Trophoblast cell (in vitro differentiated cells and primary cell): ENCODE results near the gene EXD3.

Source experiments
- DNase-seq, 2 donors: peaks; one replicate each; pipeline ENCODE4 v3.0.0-alpha.2; 2016
- H2AFZ ChIP-seq: 2 replicates; pipeline ENCODE4 v1.6.1; 2013; ENCODE audit warnings: low read length, moderate library complexity, mild to moderate bottlenecking; ENCODE audit not compliant: insufficient read depth, poor library complexity
- H2AK5ac ChIP-seq: 2 replicates; pipeline ENCODE4 v1.6.1; 2013; ENCODE audit warnings: mild to moderate bottlenecking, low read length
- H2BK120ac ChIP-seq: 2 replicates; pipeline ENCODE4 v1.6.1; 2013; ENCODE audit warnings: low read length, mild to moderate bottlenecking, moderate library complexity; ENCODE audit not compliant: insufficient read depth, poor library complexity
- H2BK12ac ChIP-seq: 2 replicates; pipeline ENCODE4 v1.6.1; 2013; ENCODE audit warnings: mild to moderate bottlenecking, low read length, moderate library complexity
- H2BK5ac ChIP-seq: 2 replicates; pipeline ENCODE4 v1.6.1; 2013; ENCODE audit warnings: low read length, low read depth, moderate library complexity, mild to moderate bottlenecking; ENCODE audit not compliant: poor library complexity
- H3K14ac ChIP-seq: 2 replicates; pipeline ENCODE4 v1.6.1; 2013; ENCODE audit warnings: mild to moderate bottlenecking, low read length
- H3K18ac ChIP-seq: 2 replicates; pipeline ENCODE4 v1.6.1; 2013; ENCODE audit warnings: mild to moderate bottlenecking, low read length
- H3K23ac ChIP-seq: 2 replicates; pipeline ENCODE4 v1.6.1; 2013; ENCODE audit warnings: low read length
- H3K27ac ChIP-seq: 2 replicates; pipeline ENCODE4 v1.5.1; 2013; ENCODE audit warnings: low read depth, mild to moderate bottlenecking, inconsistent platforms, low read length, moderate library complexity
- H3K27me3 ChIP-seq: 2 replicates; pipeline ENCODE4 v1.6.1; 2013; ENCODE audit warnings: inconsistent platforms, mild to moderate bottlenecking, low read length, moderate library complexity; ENCODE audit not compliant: insufficient read depth
- H3K36me3 ChIP-seq, 2 experiments: 1 replicate in 1 of 2; 2 replicates in 1 of 2; pipeline ENCODE4 v1.6.1; 2013; ENCODE audit warnings: low read length in 2 of 2, mild to moderate bottlenecking in 2 of 2, moderate library complexity in 1 of 2; ENCODE audit not compliant: insufficient read depth in 2 of 2, control insufficient read depth in 1 of 2
- H3K4ac ChIP-seq: 2 replicates; pipeline ENCODE4 v1.6.1; 2013; ENCODE audit warnings: low read depth, mild to moderate bottlenecking, low read length, moderate library complexity
- H3K4me1 ChIP-seq, 2 experiments: 1 replicate in 1 of 2; 2 replicates in 1 of 2; pipeline ENCODE4 v1.6.1; 2013; ENCODE audit warnings: low read length in 2 of 2, mild to moderate bottlenecking in 2 of 2, moderate library complexity in 1 of 2; ENCODE audit not compliant: insufficient read depth in 2 of 2, control insufficient read depth in 1 of 2
- H3K4me2 ChIP-seq: 2 replicates; pipeline ENCODE4 v1.6.1; 2013; ENCODE audit warnings: inconsistent platforms, mild to moderate bottlenecking, low read length, moderate library complexity
- H3K4me3 ChIP-seq: 2 replicates; pipeline ENCODE4 v1.5.1; 2013; ENCODE audit warnings: mild to moderate bottlenecking, low read depth, low read length, inconsistent platforms
- H3K79me1 ChIP-seq: one replicate; pipeline ENCODE4 v1.6.1; 2013; ENCODE audit warnings: low read length
- H3K79me2 ChIP-seq: 2 replicates; pipeline ENCODE4 v1.6.1; 2013; ENCODE audit warnings: low read length, mild to moderate bottlenecking; ENCODE audit not compliant: control insufficient read depth, insufficient read depth, poor library complexity
- H3K9ac ChIP-seq: 2 replicates; pipeline ENCODE4 v1.6.1; 2013; ENCODE audit warnings: mild to moderate bottlenecking, low read length
- H3K9me3 ChIP-seq: 2 replicates; pipeline ENCODE4 v1.6.1; 2013; ENCODE audit warnings: low read depth, mild to moderate bottlenecking, control low read depth, inconsistent platforms, low read length; ENCODE audit not compliant: insufficient read depth
- H4K12ac ChIP-seq: 2 replicates; pipeline ENCODE4 v1.6.1; 2013; ENCODE audit warnings: low read depth, mild to moderate bottlenecking, low read length, moderate library complexity
- H4K8ac ChIP-seq: 2 replicates; pipeline ENCODE4 v1.6.1; 2013; ENCODE audit warnings: low read depth, mild to moderate bottlenecking, low read length, moderate library complexity
- H4K91ac ChIP-seq: one replicate; pipeline ENCODE4 v1.6.1; 2013; ENCODE audit warnings: low read depth, mild to moderate bottlenecking, low read length, moderate library complexity
- WGBS: extraction: QIAGEN DNeasy Blood & Tissue Kit; methylation state at CpG from one replicate; pipeline ENCODE4 v1.1.7; 2013; ENCODE audit warnings: missing lambda C conversion rate; ENCODE audit not compliant: insufficient read length, insufficient coverage; ENCODE audit errors: extremely low coverage; 5-methylcytosine and 5-hydroxymethylcytosine counted together

EXD3 gene

GRCh38 chr9:137279741-137280473 lies 143.1 kb downstream of the EXD3 start:
- H2AFZ ChIP-seq, result no peak overlapping the region
- H4K91ac ChIP-seq, result no peak overlapping the region
- no peak for DNase-seq
- H3K4ac ChIP-seq, result no peak overlapping the region
- no peaks in the 10 kb centered on the region for H3K27me3 ChIP-seq
- no peak overlapping the region for H2BK12ac ChIP-seq
- no peak overlapping the region for H3K18ac ChIP-seq
- no peak overlapping the region for H3K23ac ChIP-seq
- no peak overlapping the region for H3K9ac ChIP-seq
- H3K4me1 ChIP-seq, result peaks cover 27 to 29% of the 10 kb centered on the region in 2 experiments
- H3K79me2 ChIP-seq, result peaks cover 5% of the 10 kb centered on the region
- no peak overlapping the region for H2BK120ac ChIP-seq
- no CpG with 5 or more reads among the region's 41 CpGs for WGBS
- no peak overlapping the region for H2AK5ac ChIP-seq
- H3K4me3 ChIP-seq, result no peak overlapping the region
- H3K14ac ChIP-seq, result no peak overlapping the region
- H3K4me2 ChIP-seq, result peak overlapping the region; percentile 83
- H4K8ac ChIP-seq, result no peak overlapping the region
- peaks cover 17% of the 10 kb centered on the region for H3K9me3 ChIP-seq
- H4K12ac ChIP-seq, result no peak overlapping the region
- no peak overlapping the region for H3K27ac ChIP-seq
- H3K36me3 ChIP-seq, result peaks cover 15 to 16% of the 10 kb centered on the region in 2 experiments
- peaks cover 17% of the 10 kb centered on the region for H3K79me1 ChIP-seq
- H2BK5ac ChIP-seq, result no peak overlapping the region

GRCh38 chr9:137278721-137279711 lies 143.9 kb downstream of the EXD3 start:
- Histone ChIP-seq H3K18ac (peak overlapping the region; percentile 62), H4K12ac (no peak overlapping the region), H3K9me3 (peaks cover 17% of the 10 kb centered on the region), H2AFZ (peak overlapping the region; percentile 40), H2BK5ac (no peak overlapping the region), H3K79me1 (peaks cover 17% of the 10 kb centered on the region), H3K4me2 (peak overlapping the region; percentile 60), H3K27ac (no peak overlapping the region), H3K4me3 (peak overlapping the region; percentile 53), H2BK120ac (no peak overlapping the region), H3K36me3 (peaks cover 17 to 22% of the 10 kb centered on the region in 2 experiments), H3K23ac (no peak overlapping the region), H3K27me3 (no peaks in the 10 kb centered on the region), H4K8ac (peak overlapping the region; percentile 36), H3K9ac (no peak overlapping the region), H3K14ac (peak overlapping the region; percentile 40), H2AK5ac (no peak overlapping the region), H3K79me2 (peaks cover 5% of the 10 kb centered on the region), H3K4ac (no peak overlapping the region), H3K4me1 (peaks cover 27 to 29% of the 10 kb centered on the region in 2 experiments), H2BK12ac (no peak overlapping the region), H4K91ac (peak overlapping the region; percentile 37)
- DNase-seq, result no peak
- no CpG with 5 or more reads among the region's 139 CpGs for WGBS

GRCh38 chr9:137278061-137278701 lies 144.8 kb downstream of the EXD3 start:
- Histone ChIP-seq H2BK12ac (peak overlapping the region; percentile 21), H4K8ac (peak overlapping the region; percentile 73), H2AFZ (peak overlapping the region; percentile 68), H3K4ac (peak overlapping the region; percentile 53), H3K27me3 (no peaks in the 10 kb centered on the region), H3K36me3 (peaks cover 24 to 28% of the 10 kb centered on the region in 2 experiments), H3K79me2 (peaks cover 5% of the 10 kb centered on the region), H3K27ac (peak overlapping the region; percentile 50), H3K4me3 (peak overlapping the region; percentile 58), H2BK120ac (peak overlapping the region; percentile 86), H2BK5ac (peak overlapping the region; percentile 29), H4K91ac (peak overlapping the region; percentile 84), H3K79me1 (peaks cover 17% of the 10 kb centered on the region), H4K12ac (peak overlapping the region; percentile 85), H3K23ac (no peak overlapping the region), H2AK5ac (peak overlapping the region; percentile 40), H3K4me1 (peaks cover 27 to 29% of the 10 kb centered on the region in 2 experiments), H3K18ac (peak overlapping the region; percentile 68), H3K9ac (peak overlapping the region; percentile 55), H3K9me3 (peaks cover 17% of the 10 kb centered on the region), H3K14ac (peak overlapping the region; percentile 83), H3K4me2 (peak overlapping the region; percentile 60)
- no CpG with 5 or more reads among the region's 54 CpGs for WGBS
- no peak for DNase-seq
